Measurements from ENCODE around the gene PRMT6.

- TF ChIP-seq CTCF (IDR thresholded peaks at IDR 0.05 in 8 of 11, conservative IDR thresholded peaks at IDR 0.05 in 3 of 11) (no peak), POLR2AphosphoS5 (IDR thresholded peaks at IDR 0.05) (no peak), POLR2A (IDR thresholded peaks at IDR 0.05) (no peak)
Measured at GRCh38 chr1:107048241-107048640, 8.2 kb upstream of the PRMT6 start.

Measured in spleen (tissue), 7 donors.